Measurements from ENCODE around the gene SERPINA10. TPM values are rescaled to one million over a fixed set of nuclear protein-coding genes. Genes with fewer than 3 reads are reported as not detected.

SERPINA10 gene
- total and polyA plus RNA-seq, 2 of the 13 experiments (the other 11 are each of a cell fraction or from before 2014, with no cell fraction given): 20.1 to 20.2 TPM

DNA sequence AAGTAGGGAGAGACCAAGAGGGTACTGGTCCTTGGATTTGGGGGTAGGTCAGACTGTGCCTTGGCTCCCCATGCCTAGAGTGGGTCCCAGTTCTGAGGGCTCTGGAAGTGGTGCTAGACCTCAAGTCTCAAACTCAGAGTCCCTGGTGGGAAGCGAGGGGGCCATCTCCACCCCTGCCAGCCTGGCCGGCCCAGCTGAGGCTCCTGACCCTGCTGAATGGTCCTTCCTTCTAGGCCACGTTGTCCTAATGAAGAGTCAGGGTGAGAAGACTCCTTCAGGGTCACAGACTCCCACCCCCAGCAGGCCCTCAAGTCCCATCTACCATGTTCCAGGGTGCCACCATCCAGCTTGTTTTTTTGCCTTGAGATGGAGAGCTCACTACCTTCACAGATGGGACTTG lies 17.2 kb upstream of the SERPINA10 start:
- TF ChIP-seq, protein P1, sequence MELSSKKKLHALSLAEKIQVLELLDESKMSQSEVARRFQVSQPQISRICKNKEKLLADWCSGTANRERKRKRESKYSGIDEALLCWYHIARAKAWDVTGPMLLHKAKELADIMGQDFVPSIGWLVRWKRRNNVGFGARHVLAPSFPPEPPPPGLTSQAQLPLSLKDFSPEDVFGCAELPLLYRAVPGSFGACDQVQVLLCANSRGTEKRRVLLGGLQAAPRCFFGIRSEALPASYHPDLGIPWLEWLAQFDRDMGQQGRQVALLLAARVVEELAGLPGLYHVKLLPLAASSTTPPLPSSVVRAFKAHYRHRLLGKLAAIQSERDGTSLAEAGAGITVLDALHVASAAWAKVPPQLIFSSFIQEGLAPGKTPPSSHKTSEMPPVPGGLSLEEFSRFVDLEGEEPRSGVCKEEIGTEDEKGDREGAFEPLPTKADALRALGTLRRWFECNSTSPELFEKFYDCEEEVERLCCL (CRISPR knock-in tag; IDR thresholded peaks at IDR 0.05; ENCODE audit: borderline replicate concordance): no peak
- TF ChIP-seq ZNF674 (CRISPR knock-in tag; IDR thresholded peaks at IDR 0.05; ENCODE audit: low read depth) (no peak), NFIB (CRISPR knock-in tag; IDR thresholded peaks at IDR 0.05; ENCODE audit: borderline replicate concordance) (no peak), SKI (IDR thresholded peaks at IDR 0.05; ENCODE audit: partially characterized antibody) (no peak), ZSCAN25 (CRISPR knock-in tag; IDR thresholded peaks at IDR 0.05) (no peak), MAZ (IDR thresholded peaks at IDR 0.05; ENCODE audit: borderline replicate concordance, low read depth, low read length) (no peak), MAZ (CRISPR knock-in tag; IDR thresholded peaks at IDR 0.05; ENCODE audit: low read depth) (0 out of 2 replicates have a peak, but pooled peaks have one; percentile 3), ZNF629 (CRISPR knock-in tag; conservative IDR thresholded peaks at IDR 0.05) (no peak), ZC3H13 (CRISPR knock-in tag; IDR thresholded peaks at IDR 0.05) (peak; percentile 57; the same call in 1 of the 2 replicates)
- TF ChIP-seq, protein P2, sequence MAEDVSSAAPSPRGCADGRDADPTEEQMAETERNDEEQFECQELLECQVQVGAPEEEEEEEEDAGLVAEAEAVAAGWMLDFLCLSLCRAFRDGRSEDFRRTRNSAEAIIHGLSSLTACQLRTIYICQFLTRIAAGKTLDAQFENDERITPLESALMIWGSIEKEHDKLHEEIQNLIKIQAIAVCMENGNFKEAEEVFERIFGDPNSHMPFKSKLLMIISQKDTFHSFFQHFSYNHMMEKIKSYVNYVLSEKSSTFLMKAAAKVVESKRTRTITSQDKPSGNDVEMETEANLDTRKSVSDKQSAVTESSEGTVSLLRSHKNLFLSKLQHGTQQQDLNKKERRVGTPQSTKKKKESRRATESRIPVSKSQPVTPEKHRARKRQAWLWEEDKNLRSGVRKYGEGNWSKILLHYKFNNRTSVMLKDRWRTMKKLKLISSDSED (CRISPR knock-in tag; IDR thresholded peaks at IDR 0.05): no peak
- TF ChIP-seq, protein P3, sequence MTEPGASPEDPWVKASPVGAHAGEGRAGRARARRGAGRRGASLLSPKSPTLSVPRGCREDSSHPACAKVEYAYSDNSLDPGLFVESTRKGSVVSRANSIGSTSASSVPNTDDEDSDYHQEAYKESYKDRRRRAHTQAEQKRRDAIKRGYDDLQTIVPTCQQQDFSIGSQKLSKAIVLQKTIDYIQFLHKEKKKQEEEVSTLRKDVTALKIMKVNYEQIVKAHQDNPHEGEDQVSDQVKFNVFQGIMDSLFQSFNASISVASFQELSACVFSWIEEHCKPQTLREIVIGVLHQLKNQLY (CRISPR knock-in tag; IDR thresholded peaks at IDR 0.05): no peak
- TF ChIP-seq, protein P4, sequence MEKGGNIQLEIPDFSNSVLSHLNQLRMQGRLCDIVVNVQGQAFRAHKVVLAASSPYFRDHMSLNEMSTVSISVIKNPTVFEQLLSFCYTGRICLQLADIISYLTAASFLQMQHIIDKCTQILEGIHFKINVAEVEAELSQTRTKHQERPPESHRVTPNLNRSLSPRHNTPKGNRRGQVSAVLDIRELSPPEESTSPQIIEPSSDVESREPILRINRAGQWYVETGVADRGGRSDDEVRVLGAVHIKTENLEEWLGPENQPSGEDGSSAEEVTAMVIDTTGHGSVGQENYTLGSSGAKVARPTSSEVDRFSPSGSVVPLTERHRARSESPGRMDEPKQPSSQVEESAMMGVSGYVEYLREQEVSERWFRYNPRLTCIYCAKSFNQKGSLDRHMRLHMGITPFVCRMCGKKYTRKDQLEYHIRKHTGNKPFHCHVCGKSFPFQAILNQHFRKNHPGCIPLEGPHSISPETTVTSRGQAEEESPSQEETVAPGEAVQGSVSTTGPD (CRISPR knock-in tag; IDR thresholded peaks at IDR 0.05): no peak
- TF ChIP-seq, protein P5, sequence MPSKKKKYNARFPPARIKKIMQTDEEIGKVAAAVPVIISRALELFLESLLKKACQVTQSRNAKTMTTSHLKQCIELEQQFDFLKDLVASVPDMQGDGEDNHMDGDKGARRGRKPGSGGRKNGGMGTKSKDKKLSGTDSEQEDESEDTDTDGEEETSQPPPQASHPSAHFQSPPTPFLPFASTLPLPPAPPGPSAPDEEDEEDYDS (CRISPR knock-in tag; IDR thresholded peaks at IDR 0.05): no peak
- TF ChIP-seq, protein P6, sequence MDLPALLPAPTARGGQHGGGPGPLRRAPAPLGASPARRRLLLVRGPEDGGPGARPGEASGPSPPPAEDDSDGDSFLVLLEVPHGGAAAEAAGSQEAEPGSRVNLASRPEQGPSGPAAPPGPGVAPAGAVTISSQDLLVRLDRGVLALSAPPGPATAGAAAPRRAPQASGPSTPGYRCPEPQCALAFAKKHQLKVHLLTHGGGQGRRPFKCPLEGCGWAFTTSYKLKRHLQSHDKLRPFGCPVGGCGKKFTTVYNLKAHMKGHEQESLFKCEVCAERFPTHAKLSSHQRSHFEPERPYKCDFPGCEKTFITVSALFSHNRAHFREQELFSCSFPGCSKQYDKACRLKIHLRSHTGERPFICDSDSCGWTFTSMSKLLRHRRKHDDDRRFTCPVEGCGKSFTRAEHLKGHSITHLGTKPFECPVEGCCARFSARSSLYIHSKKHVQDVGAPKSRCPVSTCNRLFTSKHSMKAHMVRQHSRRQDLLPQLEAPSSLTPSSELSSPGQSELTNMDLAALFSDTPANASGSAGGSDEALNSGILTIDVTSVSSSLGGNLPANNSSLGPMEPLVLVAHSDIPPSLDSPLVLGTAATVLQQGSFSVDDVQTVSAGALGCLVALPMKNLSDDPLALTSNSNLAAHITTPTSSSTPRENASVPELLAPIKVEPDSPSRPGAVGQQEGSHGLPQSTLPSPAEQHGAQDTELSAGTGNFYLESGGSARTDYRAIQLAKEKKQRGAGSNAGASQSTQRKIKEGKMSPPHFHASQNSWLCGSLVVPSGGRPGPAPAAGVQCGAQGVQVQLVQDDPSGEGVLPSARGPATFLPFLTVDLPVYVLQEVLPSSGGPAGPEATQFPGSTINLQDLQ (CRISPR knock-in tag; IDR thresholded peaks at IDR 0.05): no peak
- H3K79me2 ChIP-seq (ENCODE audit: insufficient read depth, low read length): peaks cover 19% of the 10 kb centered on the region
- 0 out of 2 replicates have a peak, but pooled peaks cover 6% of the 10 kb centered on the region for H3K9me3 ChIP-seq (ENCODE audit: low read length)
- no peak for ATAC-seq
- 100% methylated on average over 1 of the region's 3 CpGs for WGBS (ENCODE audit: low lambda C conversion rate)
- no peak overlapping the region for H3K27ac ChIP-seq (ENCODE audit: extremely low read length, insufficient read depth, low read length)
- DNase-seq (ENCODE audit: low spot score): no peak
- no peaks in the 10 kb centered on the region for H4K20me1 ChIP-seq (ENCODE audit: insufficient read depth, low read length)
- H3K4me3 ChIP-seq (replicated peaks in 1 of 3; ENCODE audit: insufficient read depth in 1 of 3, low read depth in 2 of 3, low read length in 3 of 3): no peak overlapping the region
- H3K27me3 ChIP-seq (ENCODE audit: control insufficient read depth in 1 of 2, insufficient read depth in 2 of 2, low read length in 2 of 2): no peaks in the 10 kb centered on the region
- CTCF ChIA-PET (ENCODE audit: low intra/inter-chr PET ratio, low total read pairs): no interaction called here
- no peak overlapping the region for H3K4me2 ChIP-seq (ENCODE audit: low read depth, low read length)
- H3K4me1 ChIP-seq (ENCODE audit: insufficient read depth, low read length): peaks cover 44% of the 10 kb centered on the region
- H3K9ac ChIP-seq (ENCODE audit: insufficient read depth, low read depth, low read length): no peak overlapping the region
- POLR2A ChIA-PET: no interaction called here
- in situ Hi-C loops (cut with HindIII; ENCODE audit: extremely low pct_ligation_motif_present, low pct_unique_long_range_greater_than_20kb) (no loop called here), intact Hi-C loops (cut with micrococcal nuclease; ENCODE audit: unreplicated experiment) (no loop called here)
- H3K36me3 ChIP-seq (replicated peaks in 1 of 2; ENCODE audit: control insufficient read depth in 1 of 2, insufficient read depth in 2 of 2, low read length in 2 of 2): peaks cover 39 to 92% of the 10 kb centered on the region in 2 experiments
- no peak for FAIRE-seq
- BruUV-seq (replicated peaks): no TSS peak
- H2AFZ ChIP-seq (ENCODE audit: low read length): no peak overlapping the region

All from HepG2 (cell line).